GF-D8 (cell line): Measurements from ENCODE around the gene JUN.
A peak's percentile ranks its signal among the peaks of the same experiment; 100 is the strongest.

Experiments
- DNase-seq: peaks from one replicate; lab custom pipeline; 2025; lab: John Stamatoyannopoulos, UW

Gene JUN

GRCh38 chr1:58783993-58784757 lies at the start of gene JUN:
Gene JUN (minus strand): TSS chr1:58784047. CDS start chr1:58783070, 977 bp downstream.
- no peak for DNase-seq

GRCh38 chr1:58833166-58833565 lies 49.3 kb upstream of the JUN start:
- DNase-seq, result no peak

GRCh38 chr1:58830291-58830690 lies 46.4 kb upstream of the JUN start:
- no peak for DNase-seq

- no peak for DNase-seq
These were observed 46.0 kb upstream of the JUN start for GRCh38 chr1:58829866-58830265.

GRCh38 chr1:58827298-58827697 lies 43.5 kb upstream of the JUN start:
- no peak for DNase-seq

GRCh38 chr1:58824753-58825389 lies 41.0 kb upstream of the JUN start:
- DNase-seq, result no peak

GRCh38 chr1:58823481-58824010 lies 39.7 kb upstream of the JUN start:
- no peak for DNase-seq

GRCh38 chr1:58821309-58821708 lies 37.5 kb upstream of the JUN start:
- no peak for DNase-seq

GRCh38 chr1:58818976-58819375 lies 35.1 kb upstream of the JUN start:
- DNase-seq, result no peak

- no peak for DNase-seq
These were observed 34.2 kb upstream of the JUN start for GRCh38 chr1:58818075-58818474.

GRCh38 chr1:58816747-58817221 lies 32.9 kb upstream of the JUN start:
- no peak for DNase-seq

GRCh38 chr1:58816072-58816746 lies 32.4 kb upstream of the JUN start:
- peak; percentile 38 for DNase-seq

GRCh38 chr1:58815686-58816071 lies 31.8 kb upstream of the JUN start:
- DNase-seq, result no peak

GRCh38 chr1:58815069-58815685 lies 31.3 kb upstream of the JUN start:
- DNase-seq, result peak; percentile 30

GRCh38 chr1:58814251-58815068 lies 30.6 kb upstream of the JUN start:
- DNase-seq, result no peak

GRCh38 chr1:58813801-58814200 lies 30.0 kb upstream of the JUN start:
- DNase-seq, result no peak

GRCh38 chr1:58813361-58813760 lies 29.5 kb upstream of the JUN start:
- DNase-seq, result no peak

GRCh38 chr1:58812926-58813325 lies 29.1 kb upstream of the JUN start:
- DNase-seq, result no peak

GRCh38 chr1:58812468-58812867 lies 28.6 kb upstream of the JUN start:
- no peak for DNase-seq

- no peak for DNase-seq
These were observed 27.5 kb upstream of the JUN start for GRCh38 chr1:58811303-58811702.

- no peak for DNase-seq
These were observed 25.6 kb upstream of the JUN start for GRCh38 chr1:58809325-58810010.
